Colon (tissue), 2 donors: ENCODE results near the gene NOXA1.
"Not testable (repeated sequence)": the region's sequence is repeated elsewhere in the genome, so short reads cannot be mapped to it uniquely, and the experiment has no call there.

ENCODE experiments used
- FAIRE-seq: peaks from 2 replicates; lab custom pipeline; 2012; peaks lifted over from hg19 to GRCh38; lab: Jason Lieb, UNC
- donor health status: control.
- donor health status: control.

Gene NOXA1

GRCh38 chr9:137422604-137423513 lies at the start of gene NOXA1, which contains the start of gene EXD3:
Gene NOXA1, plus strand, starts transcription at chr9:137423393. Its CDS starts 137 bp downstream, at chr9:137423530.
Gene EXD3, minus strand, starts transcription at chr9:137423162. Its CDS starts 27,805 bp downstream, at chr9:137395357.
- FAIRE-seq = no peak

- FAIRE-seq = no peak
Measured at GRCh38 chr9:137373611-137373980, 49.6 kb upstream of the NOXA1 start.

- no peak for FAIRE-seq
Measured at GRCh38 chr9:137374131-137374845, 48.9 kb upstream of the NOXA1 start.

- FAIRE-seq = no peak
Measured at GRCh38 chr9:137375321-137376058, 47.7 kb upstream of the NOXA1 start.

GRCh38 chr9:137376386-137376785 lies 46.8 kb upstream of the NOXA1 start:
- no peak for FAIRE-seq

GRCh38 chr9:137378688-137379410 lies 44.3 kb upstream of the NOXA1 start:
- FAIRE-seq = not testable (repeated sequence)

GRCh38 chr9:137379761-137380161 lies 43.4 kb upstream of the NOXA1 start:
- no peak for FAIRE-seq

GRCh38 chr9:137380171-137380570 lies 43.0 kb upstream of the NOXA1 start:
- no peak for FAIRE-seq

GRCh38 chr9:137380606-137381005 lies 42.6 kb upstream of the NOXA1 start:
- FAIRE-seq = no peak

GRCh38 chr9:137381501-137382443 lies 41.4 kb upstream of the NOXA1 start:
- FAIRE-seq = no peak

GRCh38 chr9:137382444-137383080 lies 40.6 kb upstream of the NOXA1 start:
- no peak for FAIRE-seq

GRCh38 chr9:137383081-137383783 lies 40.0 kb upstream of the NOXA1 start:
- no peak for FAIRE-seq

- FAIRE-seq = no peak
Measured at GRCh38 chr9:137383784-137384756, 39.1 kb upstream of the NOXA1 start.

GRCh38 chr9:137385061-137385655 lies 38.0 kb upstream of the NOXA1 start:
- FAIRE-seq = no peak

- FAIRE-seq = not testable (repeated sequence)
Measured at GRCh38 chr9:137386507-137387113, 36.6 kb upstream of the NOXA1 start.

GRCh38 chr9:137387114-137387890 lies 35.9 kb upstream of the NOXA1 start:
- FAIRE-seq = no peak
